GM19397 (cell line): Measurements from ENCODE around the gene ASPN.

Experiments used
- ATAC-seq: cut with Tn5 transposase; IDR thresholded peaks from one replicate; pipeline ENCODE4 v1.9.1; 2021; ENCODE audit warnings: mild to moderate bottlenecking, moderate library complexity; ENCODE audit not compliant: unreplicated experiment

The ASPN gene

GRCh38 chr9:92482329-92482728 lies at the start of gene ASPN:
Gene ASPN (minus strand): TSS chr9:92482506.
- no peak for ATAC-seq

DNA sequence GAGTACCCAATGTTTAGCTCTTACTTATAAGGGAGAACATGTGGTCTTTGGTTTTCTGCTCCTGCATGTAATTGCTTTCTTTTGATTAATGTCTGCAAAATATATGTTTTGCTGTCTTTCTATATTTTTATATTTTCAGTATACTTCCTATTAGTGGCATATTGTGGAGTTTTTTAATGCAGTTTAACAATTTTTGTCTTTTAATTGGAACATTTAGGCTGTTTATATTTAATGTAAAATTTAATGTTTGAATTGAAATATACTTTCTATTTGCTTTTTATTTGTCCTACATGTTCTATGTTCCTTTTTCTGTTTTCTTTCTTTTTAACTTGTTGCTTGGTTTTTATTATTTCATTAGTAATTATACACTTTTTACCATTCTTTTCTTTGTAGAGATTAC lies 48.6 kb upstream of the ASPN start:
- ATAC-seq: no peak

- no peak for ATAC-seq
Measured at GRCh38 chr9:92529124-92529523, 46.8 kb upstream of the ASPN start.

GRCh38 chr9:92528522-92528849 lies 46.2 kb upstream of the ASPN start:
- ATAC-seq: no peak

DNA sequence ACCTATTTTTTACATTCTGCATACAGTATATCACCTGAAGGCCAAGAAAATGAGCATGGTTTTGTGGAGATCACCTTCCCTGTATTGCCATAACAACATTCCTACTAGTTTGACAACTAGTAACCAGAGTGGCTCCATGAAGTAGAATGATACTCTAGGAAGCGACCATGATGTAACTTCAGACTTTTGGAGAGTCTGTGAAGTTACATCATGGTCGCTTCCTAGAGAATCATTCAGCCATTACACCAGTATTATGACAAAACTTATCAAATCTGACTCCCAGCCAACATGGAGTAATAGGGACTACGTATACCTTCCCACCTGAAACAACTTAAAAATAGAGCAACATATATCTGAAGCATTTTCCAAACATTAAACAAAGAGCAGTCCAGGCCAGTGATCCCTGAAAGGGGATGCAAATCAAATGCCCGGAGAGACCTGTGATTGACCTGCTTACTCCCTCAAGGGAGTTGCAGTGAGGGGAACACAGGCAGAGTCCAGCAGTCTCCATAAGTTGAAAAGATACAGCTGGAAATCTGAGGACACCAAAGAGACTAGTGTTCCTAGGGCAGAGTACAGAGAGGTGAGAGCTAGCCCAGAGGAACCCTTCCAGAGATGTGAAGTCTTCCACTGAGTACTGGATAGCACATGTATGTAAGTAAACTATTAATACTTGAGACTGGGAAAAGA lies 45.7 kb upstream of the ASPN start:
- ATAC-seq: no peak

GRCh38 chr9:92527291-92527828 lies 45.1 kb upstream of the ASPN start:
- ATAC-seq: no peak

DNA sequence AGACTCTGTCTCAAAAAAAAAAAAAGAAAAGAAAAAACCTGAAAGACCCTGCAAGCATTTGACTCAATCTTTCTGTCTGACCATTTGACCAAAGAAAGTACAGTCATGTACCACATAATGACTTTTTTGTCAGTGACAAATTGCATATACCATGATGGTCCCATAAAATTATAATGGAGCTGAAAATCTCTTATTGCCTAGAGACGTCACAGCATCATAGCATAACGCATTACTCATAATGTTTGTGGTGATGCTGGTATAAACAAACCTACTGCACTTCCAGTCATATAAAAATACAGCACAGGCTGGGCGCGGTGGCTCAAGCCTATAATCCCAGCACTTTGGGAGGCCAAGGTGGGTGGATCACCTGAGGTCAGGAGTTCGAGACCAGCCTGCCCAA lies 43.0 kb upstream of the ASPN start:
- no peak for ATAC-seq

GRCh38 chr9:92524881-92525280 lies 42.6 kb upstream of the ASPN start:
- no peak for ATAC-seq

- ATAC-seq: no peak
Measured at GRCh38 chr9:92522983-92523970, 41.0 kb upstream of the ASPN start.

DNA sequence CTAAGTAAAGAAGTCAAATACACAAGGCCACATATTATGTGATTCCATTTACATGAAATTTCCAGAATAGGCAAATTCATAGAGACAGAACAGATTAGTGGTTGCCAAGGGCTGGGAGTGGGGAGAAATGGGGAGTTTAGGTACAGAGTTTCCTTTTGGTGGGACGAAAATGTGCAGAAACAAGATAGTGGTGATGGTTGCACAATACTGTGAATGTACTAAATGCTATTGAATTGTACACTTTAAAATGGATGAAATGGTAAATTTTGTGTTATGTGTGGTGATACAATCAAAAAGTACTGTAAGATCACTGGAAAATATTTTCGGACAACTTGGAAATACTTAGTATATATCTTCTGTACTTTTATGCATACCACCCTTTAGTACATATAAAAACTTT lies 38.5 kb upstream of the ASPN start:
- ATAC-seq: no peak

GRCh38 chr9:92518199-92518598 lies 35.9 kb upstream of the ASPN start:
- ATAC-seq: no peak

GRCh38 chr9:92517046-92517445 lies 34.7 kb upstream of the ASPN start:
- ATAC-seq: no peak

DNA sequence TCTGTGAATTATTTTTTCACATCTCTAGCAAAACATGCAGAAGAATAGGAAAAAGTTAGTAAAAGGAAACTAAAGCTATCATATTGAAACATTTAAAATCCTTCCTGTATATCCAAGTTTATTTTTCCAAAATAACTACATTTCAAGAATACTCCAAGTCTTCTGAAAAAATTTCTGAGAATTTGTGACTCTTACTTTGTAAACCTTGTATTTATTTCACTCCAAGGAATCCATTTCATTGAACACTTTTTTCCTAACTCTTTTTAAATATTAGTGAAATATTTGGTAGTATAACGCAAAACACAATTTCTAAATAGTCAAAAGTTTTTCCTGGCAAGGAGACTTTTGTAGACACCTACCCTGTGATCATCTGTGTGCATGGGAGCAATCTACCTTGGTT lies 34.2 kb upstream of the ASPN start:
- no peak for ATAC-seq

DNA sequence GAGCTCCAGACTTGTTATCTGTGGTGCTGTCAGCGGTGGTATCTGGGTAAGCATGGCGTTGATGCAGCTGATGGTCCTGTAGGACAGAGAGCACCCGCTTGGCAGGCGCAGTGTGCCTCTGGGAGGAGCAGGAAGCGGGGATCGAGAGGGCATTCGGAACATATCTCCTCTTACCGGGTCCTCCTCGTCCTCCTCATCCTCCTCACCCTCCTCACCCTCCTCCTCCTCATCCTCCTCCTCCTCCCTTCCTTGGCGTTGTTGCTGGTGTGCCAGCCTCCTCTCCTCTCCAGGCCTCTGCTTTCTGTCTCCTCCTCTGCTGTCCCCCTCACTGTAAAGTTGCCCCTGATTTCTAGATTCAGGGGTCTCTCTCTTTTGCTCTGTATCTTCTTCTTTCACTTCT lies 32.3 kb upstream of the ASPN start:
- no peak for ATAC-seq

DNA sequence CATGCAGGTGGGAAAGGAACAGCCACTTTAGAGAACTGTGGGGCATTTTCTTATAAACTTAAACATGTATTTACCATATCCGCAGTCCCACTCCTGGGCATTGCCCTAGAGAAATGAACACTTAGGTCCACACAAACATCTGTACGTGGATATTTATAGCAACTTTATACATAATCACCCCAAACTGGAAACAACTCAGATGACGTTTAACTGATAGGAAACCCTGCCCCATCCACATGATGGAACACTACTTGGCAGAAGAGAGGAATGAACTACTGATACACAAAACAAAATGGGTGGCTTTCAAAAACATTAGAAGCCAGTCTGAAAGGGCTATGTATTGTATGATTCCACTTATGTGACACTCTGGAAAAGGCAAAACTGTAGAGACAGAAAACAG lies 31.0 kb upstream of the ASPN start:
- ATAC-seq: no peak

GRCh38 chr9:92512622-92513021 lies 30.3 kb upstream of the ASPN start:
- ATAC-seq: no peak

GRCh38 chr9:92510747-92511146 lies 28.4 kb upstream of the ASPN start:
- ATAC-seq: no peak

DNA sequence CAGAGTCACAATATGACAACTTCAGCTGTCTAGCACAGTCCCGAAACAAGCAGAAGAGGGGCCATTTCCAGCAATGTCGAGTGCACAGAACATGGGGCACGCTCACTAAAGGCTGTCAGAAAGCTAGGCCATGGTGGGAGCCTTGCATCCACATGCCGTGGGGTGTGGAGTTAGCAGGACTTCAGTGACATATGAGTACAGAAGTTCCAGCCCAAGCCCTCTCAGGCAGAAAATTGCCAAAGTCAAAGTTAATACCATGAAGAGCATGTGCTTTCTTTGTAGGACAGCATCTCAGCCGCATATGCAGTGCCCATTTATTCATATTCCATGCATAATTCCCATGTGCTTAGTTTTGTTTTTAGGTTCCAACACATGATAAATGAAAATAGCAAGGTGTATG lies 26.7 kb upstream of the ASPN start:
- ATAC-seq: no peak

GRCh38 chr9:92508018-92508820 lies 25.9 kb upstream of the ASPN start:
- no peak for ATAC-seq

DNA sequence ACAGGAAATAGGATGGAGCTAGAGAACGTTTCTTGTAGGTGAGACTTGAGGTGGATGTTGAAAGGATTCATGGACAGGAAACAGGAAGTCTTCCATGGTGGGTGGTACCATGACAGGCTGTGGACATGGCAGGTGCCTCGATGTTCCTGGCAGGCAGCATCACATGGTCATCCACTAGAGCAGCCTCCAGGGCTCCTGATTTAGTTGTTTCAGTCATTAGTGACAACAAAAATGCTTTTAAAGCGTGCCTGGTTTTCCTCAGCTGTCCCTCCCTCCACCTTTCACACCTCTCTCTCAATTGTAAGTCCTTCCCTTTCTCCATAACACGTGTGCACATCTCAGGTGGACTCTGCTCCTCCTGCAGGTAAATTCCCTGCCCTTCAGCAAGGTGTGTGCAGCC lies 25.2 kb upstream of the ASPN start:
- ATAC-seq: no peak

DNA sequence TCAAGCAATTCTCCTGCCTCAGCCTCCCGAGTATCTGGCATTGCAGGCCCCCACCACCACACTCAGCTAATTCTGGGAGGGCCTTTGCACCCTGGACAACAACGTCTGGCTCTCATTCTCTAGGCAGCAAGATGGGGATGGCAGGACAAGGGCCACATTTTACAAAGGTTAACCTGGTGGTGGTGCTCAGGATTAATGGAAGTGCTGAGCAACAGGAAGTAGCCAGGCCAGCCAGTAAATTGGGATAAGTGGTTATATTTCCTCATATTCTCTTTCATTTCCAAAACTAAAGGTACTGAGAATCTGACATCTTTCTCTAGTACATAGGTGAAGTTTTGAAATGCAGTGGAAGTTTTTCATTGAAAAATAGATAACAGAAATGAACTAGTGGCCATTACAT lies 24.7 kb upstream of the ASPN start:
- ATAC-seq: no peak
